Ishikawa (cell line): ENCODE data around the gene SULT1A1.

Experiments used
- CEBPB ChIP-seq: IDR thresholded peaks from 2 replicates; pipeline ENCODE4 v1.6.1; 2012
- CREB1 ChIP-seq: IDR thresholded peaks from 2 replicates; pipeline ENCODE4 v1.6.1; 2012; ENCODE audit warnings: low read depth
- EGR1 ChIP-seq: IDR thresholded peaks from 2 replicates; pipeline ENCODE4 v1.6.1; 2012
- EP300 ChIP-seq: IDR thresholded peaks from 2 replicates; pipeline ENCODE4 v1.6.1; 2012; ENCODE audit warnings: borderline replicate concordance
- FOXM1 ChIP-seq: IDR thresholded peaks from 2 replicates; pipeline ENCODE4 v1.6.1; 2012; ENCODE audit warnings: low read depth, borderline replicate concordance
- MAX ChIP-seq: IDR thresholded peaks from 2 replicates; pipeline ENCODE4 v1.6.1; 2012
- NFIC ChIP-seq: IDR thresholded peaks from 2 replicates; pipeline ENCODE4 v1.6.1; 2012
- RAD21 ChIP-seq: IDR thresholded peaks from 2 replicates; pipeline ENCODE4 v1.6.1; 2012; ENCODE audit warnings: low read depth
- REST ChIP-seq: IDR thresholded peaks from 2 replicates; pipeline ENCODE4 v1.6.1; 2012; ENCODE audit warnings: low read depth, mild to moderate bottlenecking
- TAF1 ChIP-seq: IDR thresholded peaks from 2 replicates; pipeline ENCODE4 v1.6.1; 2012; ENCODE audit warnings: low read depth, mild to moderate bottlenecking
- TCF12 ChIP-seq: IDR thresholded peaks from 2 replicates; pipeline ENCODE4 v1.6.1; 2012; ENCODE audit warnings: low read depth
- TEAD4 ChIP-seq: IDR thresholded peaks from 2 replicates; pipeline ENCODE4 v1.6.1; 2012
- USF1 ChIP-seq: IDR thresholded peaks from 2 replicates; pipeline ENCODE4 v1.6.1; 2012
- YY1 ChIP-seq: IDR thresholded peaks from 2 replicates; pipeline ENCODE4 v1.6.1; 2012; ENCODE audit warnings: low read depth
- ZBTB7A ChIP-seq: IDR thresholded peaks from 2 replicates; pipeline ENCODE4 v1.6.1; 2012; ENCODE audit warnings: low read depth

Gene SULT1A1

GRCh38 chr16:28573738-28574718 lies 35.8 kb downstream of the SULT1A1 start:
- no peak for TF ChIP-seq YY1
- TF ChIP-seq REST = no peak

DNA sequence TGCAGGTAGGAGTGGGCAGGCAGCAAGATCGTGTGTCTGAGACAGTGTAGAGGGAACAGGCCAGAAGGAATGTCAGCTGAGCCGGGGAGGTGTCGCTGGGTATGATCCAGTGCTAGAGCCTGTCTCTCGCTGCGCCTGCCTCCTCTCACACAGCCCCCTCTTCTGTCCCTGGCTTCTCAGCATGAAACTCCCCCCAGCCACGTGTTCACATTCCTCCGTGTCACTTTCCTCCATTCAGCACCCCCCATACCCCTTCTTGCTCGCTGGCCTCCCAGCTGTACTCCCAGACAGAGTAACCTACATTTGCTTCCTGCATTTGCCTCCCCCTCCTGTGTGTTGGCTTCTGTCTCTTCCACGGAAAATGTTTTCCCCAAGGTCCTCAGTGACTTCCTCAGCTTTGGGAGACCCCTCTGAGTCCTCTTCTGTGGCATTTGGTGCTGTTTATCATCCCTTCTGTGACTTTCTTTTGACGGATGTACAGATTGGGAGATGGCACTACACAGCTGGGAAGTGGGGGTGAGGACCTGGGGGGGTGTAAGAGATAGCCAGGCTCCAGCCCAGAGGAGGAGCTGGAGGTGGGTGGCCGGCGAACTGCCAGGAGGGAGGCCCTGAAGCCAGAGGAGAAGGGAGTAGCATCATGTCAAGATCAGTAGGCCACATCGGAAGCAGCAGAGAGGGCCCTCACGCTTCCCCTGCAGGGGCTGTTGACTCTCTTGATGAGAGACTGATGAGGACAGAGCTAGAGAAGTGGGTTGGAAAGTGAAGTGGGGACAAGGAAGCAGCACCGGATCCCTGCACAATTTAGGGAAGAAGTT lies 36.9 kb downstream of the SULT1A1 start:
- TF ChIP-seq FOXM1 = no peak
- TF ChIP-seq YY1 = no peak

DNA sequence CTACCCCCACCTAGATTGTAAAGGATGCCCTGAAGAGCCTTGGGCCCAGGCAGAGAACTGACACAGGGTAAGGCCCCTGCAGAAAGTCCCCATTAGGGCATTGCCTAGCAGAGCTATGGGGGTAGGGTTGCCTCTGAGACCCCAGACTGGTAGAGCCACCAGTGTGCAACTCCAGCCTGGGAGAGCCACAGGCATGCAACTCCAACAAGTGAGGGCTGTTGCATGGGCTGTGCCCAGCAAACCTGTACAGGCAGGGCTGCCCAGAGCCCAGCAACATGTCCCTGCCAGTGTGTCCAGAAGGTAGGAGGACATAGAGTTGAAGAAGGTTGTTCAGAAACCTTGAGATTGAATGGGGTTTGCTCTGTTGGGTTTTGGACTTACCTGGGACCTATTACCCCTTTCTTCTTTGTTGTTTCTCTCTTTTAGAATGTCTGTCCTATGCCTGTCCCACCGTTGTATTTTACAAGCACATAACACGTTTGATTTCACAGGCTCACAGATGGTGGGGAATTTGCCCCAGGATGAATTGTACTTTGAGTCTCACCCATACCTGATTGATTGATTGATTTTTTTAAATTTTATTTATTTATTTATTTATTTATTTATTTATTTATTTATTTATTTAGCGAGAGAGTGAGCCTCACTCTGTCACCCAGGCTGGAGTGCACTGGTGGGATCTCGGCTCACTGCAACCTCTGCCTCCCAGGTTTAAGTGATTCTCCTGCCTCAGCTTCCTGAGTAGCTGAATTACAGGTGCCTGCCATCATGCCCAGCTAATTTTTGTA lies 39.7 kb downstream of the SULT1A1 start:
- no peak for TF ChIP-seq REST
- no peak for TF ChIP-seq RAD21
- no peak for TF ChIP-seq YY1
- no peak for TF ChIP-seq NFIC
- TF ChIP-seq TAF1 = no peak
- no peak for TF ChIP-seq TEAD4
- TF ChIP-seq TCF12 = no peak
- TF ChIP-seq CREB1 = no peak
- no peak for TF ChIP-seq ZBTB7A
- no peak for TF ChIP-seq CEBPB
- TF ChIP-seq MAX = no peak
- no peak for TF ChIP-seq FOXM1
- TF ChIP-seq EP300 = no peak
- TF ChIP-seq EGR1 = no peak
- TF ChIP-seq USF1 = no peak

DNA sequence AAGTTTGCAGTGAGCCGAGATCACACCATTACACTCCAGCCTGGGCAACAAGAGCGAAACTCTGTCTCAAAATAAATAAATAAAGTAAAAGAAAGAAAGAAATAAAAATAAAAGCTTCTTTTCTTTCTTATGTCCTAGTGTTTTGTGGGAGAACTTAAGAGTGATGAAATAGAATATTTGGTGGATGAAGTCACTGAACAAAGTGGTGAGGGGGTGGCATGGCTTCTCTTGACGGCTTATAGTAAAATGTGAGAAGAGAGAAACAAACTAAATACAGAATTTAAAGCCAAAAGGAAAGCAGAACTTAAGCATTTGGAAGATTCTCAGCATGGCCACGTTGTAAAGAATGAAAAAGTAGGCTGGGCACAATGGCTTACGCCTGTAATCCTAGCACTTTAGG lies 40.8 kb downstream of the SULT1A1 start:
- TF ChIP-seq MAX = no peak
- TF ChIP-seq TCF12 = no peak

GRCh38 chr16:28567292-28567691 lies 42.6 kb downstream of the SULT1A1 start:
- TF ChIP-seq EP300 = no peak
- no peak for TF ChIP-seq RAD21
- TF ChIP-seq EGR1 = no peak
- no peak for TF ChIP-seq REST
- TF ChIP-seq CREB1 = no peak
- no peak for TF ChIP-seq USF1
- TF ChIP-seq MAX = no peak
- TF ChIP-seq NFIC = no peak
- no peak for TF ChIP-seq CEBPB
- TF ChIP-seq TAF1 = no peak
- TF ChIP-seq FOXM1 = no peak
- TF ChIP-seq ZBTB7A = no peak
- no peak for TF ChIP-seq YY1
